ENCODE measurements around the gene DHRS3.

Gene DHRS3

GRCh38 chr1:12556368-12556930 is 61.6 kb downstream of the DHRS3 start:
- peak; percentile 90 for DNase-seq (ENCODE audit: low read depth)
- TF ChIP-seq CTCF (IDR thresholded peaks at IDR 0.05; ENCODE audit: control insufficient read depth, insufficient read depth, low read depth, low read length, missing control alignments) = no peak
- H3K4me3 ChIP-seq (ENCODE audit: control insufficient read depth, low read depth, low read length) = no peak overlapping the region

- DNase-seq (ENCODE audit: low read depth) = no peak
- H3K4me3 ChIP-seq (ENCODE audit: control insufficient read depth, low read depth, low read length) = no peak overlapping the region
- no peak for TF ChIP-seq CTCF (IDR thresholded peaks at IDR 0.05; ENCODE audit: control insufficient read depth, insufficient read depth, low read depth, low read length, missing control alignments)
Measured at GRCh38 chr1:12555411-12556367, 62.3 kb downstream of the DHRS3 start.

GRCh38 chr1:12554521-12555305 is 63.3 kb downstream of the DHRS3 start:
- no peak for DNase-seq (ENCODE audit: low read depth)
- H3K4me3 ChIP-seq (ENCODE audit: control insufficient read depth, low read depth, low read length) = no peak overlapping the region
- TF ChIP-seq CTCF (IDR thresholded peaks at IDR 0.05; ENCODE audit: control insufficient read depth, insufficient read depth, low read depth, low read length, missing control alignments) = no peak

GRCh38 chr1:12553963-12554362 is 64.0 kb downstream of the DHRS3 start:
- TF ChIP-seq CTCF (IDR thresholded peaks at IDR 0.05; ENCODE audit: control insufficient read depth, insufficient read depth, low read depth, low read length, missing control alignments) = no peak

GRCh38 chr1:12552951-12553921 is 64.8 kb downstream of the DHRS3 start:
- DNase-seq (ENCODE audit: low read depth) = no peak
- no peak for TF ChIP-seq CTCF (IDR thresholded peaks at IDR 0.05; ENCODE audit: control insufficient read depth, insufficient read depth, low read depth, low read length, missing control alignments)
- no peak overlapping the region for H3K4me3 ChIP-seq (ENCODE audit: control insufficient read depth, low read depth, low read length)

More at GRCh38 chr1:12553963-12554362, 64.0 kb downstream of the DHRS3 start:
- DNase-seq (ENCODE audit: low read depth) = no peak
- H3K4me3 ChIP-seq (ENCODE audit: control insufficient read depth, low read depth, low read length) = no peak overlapping the region

Data from AG09309 (cell line).